Measurements from ENCODE around the gene SENP8.

SENP8 gene

DNA sequence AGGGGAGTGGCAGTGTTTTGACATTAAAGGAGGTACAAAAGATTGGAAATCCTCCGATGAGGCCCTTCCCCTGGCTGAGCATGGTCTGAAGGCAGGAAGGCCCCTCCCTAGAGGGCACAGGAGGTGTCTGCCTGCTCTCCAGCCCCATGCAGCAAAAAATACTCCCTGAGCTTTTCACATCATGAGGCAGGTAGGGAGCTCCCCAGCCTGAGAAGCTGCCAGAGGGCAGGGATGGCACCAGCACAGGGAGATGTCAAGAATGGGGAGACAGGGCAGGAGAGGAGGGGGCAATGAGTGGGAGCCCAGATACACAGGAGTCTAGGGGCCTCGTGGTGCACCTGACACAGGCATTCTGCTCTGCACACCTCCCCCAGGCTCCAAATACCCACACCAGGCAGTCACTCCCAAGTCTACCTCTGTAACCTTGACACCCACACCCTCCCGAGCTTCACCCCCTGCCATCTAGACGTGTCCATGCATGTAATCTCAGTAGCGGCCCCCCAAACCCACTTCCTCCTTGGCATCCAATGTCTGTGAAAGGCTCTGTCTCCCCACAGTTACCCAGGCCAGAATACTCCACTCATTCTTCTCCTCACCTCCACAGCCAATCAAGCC, 56.5 kb downstream of the SENP8 start:
- DNase-seq (ENCODE audit: low read depth in 2 of 3, low spot score in 1 of 3), result no peak

DNA sequence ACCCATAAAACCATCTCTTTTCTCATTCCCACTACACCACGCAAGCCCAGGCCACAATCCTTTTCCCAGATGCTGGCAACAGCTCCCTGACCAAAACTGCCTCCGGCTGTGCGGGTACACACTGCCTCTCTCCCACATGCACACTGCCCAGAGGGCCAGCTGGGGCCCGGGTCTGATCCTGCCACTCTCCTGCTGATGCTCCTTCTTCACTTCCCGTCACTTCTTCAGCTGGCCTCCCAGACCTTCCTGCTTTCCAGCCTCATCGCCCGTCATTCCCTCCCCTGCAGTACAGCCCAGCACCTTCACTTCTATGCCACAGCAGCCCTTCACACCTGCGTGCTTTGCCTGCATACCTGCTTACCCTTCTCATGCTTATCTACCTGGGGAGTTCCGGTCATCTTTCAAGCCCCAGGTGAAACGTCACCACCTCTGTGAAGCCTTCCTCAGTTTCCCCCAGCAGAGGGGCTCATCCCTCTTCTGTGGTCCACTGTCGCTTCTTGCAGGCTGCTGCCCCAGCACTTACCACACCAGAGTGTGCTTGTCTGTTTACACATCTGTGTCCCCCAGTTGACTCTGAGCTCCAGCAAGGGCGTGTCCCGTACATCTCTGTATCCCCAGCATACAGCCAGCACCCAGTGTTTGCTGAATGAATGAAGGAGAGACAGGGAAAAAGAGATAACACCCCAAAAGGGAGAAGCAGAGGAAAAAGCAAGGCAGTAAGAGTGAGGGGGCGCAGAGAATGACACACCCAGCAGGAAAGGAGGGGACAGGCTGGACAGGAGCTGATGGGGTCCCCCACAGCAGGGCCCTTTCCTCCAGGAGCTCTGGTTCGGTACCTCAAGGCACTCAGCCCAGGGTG, 57.2 kb downstream of the SENP8 start:
- no peak for DNase-seq (ENCODE audit: low read depth in 2 of 3, low spot score in 1 of 3)

DNA sequence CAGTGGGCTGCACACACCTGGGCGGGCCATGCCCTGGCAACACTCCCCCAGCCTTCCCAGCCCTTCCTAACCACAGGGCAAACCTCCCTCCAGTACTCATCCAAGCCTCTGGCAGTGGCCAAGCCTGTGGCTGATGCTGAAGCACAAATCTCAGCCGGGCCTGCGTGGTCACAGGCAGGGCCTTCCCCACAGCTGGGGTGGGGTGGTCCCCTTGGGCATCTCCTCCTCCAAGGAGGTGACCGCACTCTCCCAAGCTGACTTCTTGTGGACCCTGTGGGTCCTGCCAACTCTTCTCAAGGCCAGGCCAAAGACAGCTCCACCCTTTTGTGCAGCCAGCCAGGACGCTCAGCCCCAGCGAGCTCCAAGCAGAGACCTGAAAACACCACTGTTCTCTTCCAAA, 58.0 kb downstream of the SENP8 start:
- no peak for DNase-seq (ENCODE audit: low read depth in 2 of 3, low spot score in 1 of 3)

DNA sequence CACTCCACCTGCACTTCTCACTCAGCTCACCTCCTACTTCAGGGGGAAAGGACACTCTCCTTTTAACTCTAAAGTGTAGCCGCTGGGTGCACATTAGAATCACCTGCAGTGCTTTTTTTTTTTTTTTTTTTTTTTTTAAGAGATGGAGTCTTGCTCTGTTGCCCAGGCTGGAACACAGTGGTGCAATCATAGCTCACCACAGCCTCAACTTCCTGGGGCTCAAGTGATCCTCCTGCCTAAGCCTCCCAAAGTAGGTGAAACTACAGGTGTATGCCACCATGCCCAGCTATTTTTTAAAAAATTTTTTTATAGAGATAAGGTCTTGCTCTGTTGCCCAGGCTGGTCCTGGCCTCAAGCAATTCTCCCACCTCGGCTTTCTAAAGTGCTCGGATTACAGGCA, 58.5 kb downstream of the SENP8 start:
- no peak for DNase-seq (ENCODE audit: low read depth in 2 of 3, low spot score in 1 of 3)

DNA sequence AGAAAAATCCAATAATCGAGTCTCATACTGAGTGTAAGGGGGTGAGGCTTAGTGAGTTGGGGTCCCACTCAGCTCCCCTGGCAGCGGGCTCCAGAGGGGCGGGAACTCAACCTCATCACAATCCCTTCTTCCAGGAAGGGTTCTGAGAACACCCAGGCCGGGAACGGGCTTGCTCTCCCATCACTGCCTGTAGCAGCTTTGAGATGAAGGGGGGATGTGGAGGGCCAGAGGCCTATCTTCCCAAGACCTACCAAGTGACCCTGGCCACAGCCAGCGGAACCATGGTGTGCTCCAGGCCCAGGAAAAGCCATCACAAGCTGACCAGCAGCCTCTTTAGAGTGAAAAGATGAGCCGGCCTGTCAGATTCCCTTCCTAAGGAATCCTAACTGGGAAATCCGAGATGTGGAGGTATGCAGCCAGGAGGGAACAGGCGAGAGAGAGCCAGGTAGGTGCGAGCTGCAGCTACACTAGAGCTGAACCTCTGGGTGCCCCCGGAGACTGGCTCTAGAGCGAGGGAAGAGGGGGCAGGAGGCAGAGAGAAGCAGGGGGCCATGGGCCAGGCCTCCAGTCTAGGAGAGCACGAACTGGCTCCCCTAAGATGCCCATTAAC, 60.9 kb downstream of the SENP8 start:
- no peak for DNase-seq (ENCODE audit: low read depth in 2 of 3, low spot score in 1 of 3)

DNA sequence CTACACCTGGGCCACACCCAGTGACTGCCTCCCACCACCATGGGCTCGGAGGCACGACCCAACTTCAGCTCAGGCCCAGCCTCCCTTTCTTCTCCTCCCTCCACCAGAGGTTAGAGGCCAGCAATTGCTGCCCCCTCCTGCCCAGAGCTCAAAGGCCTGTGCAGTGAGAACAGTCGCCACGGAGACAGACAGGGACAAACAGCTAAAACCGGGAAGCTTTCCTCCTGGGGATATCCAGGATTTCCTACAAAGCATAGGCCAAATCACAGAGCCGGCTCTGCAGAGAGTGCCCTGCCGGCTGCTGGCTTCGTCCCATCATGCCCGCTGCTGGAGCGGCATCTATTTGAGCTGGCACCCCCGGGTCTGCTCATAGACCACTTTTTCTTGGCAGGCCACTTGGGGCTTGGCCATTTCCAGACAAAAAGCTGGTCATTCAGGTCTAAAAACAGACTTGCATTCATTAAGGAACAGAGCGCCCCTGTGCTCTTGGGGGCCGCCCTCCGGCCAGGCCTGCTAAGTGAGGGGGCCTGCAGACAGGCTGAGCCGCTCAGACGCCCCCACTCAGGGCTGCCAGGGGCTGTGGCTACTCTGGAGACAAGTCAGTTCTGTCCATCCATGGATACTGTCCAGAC, 61.9 kb downstream of the SENP8 start:
- no peak for DNase-seq (ENCODE audit: low read depth in 2 of 3, low spot score in 1 of 3)

DNA sequence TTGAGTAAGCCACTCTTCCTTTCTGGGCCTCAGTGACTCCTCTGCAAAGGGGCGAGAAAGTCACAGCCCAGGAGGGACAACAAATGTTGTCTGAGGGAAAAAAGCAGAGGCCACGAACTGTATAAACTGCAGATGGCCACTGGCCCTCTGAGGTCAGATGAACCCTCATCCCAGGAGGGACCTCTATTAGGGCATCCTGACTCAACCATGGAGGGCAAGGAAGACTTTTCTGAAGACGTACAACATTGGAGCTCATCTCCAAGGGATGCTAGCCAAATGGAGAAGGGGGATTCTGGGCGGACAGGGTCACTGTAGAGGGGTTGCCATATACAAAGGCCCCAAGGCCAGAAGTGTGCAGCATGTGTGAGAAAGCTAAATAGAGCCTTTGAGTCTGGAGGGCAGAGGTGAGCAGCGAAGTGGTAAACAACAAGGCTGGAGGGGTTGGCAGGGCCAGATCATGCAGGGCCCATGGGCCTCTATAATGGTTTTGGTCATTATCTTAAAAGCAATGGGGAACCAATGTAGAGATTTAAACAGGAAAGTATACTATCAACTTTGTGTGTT, 62.6 kb downstream of the SENP8 start:
- no peak for DNase-seq (ENCODE audit: low read depth in 2 of 3, low spot score in 1 of 3)

DNA sequence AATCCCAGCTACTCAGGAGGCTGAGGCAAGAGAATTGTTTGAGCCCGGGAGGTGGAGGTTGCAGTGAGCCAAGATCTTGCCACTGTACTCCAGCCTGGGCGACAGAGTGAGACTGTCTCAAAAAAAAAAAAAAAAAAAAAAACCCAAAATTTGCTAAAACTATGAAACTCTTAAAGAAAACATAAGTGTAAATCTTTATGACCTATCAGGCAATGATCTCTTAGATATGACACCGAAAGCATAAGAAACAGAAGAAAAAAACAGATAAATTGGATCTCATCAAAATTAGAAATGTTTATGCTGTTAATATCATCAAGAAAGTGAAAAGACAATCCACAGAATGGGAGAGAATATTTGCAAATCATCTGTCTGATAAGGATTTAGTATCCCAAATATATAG, 64.0 kb downstream of the SENP8 start:
- DNase-seq (ENCODE audit: low read depth in 2 of 3, low spot score in 1 of 3), result no peak

DNA sequence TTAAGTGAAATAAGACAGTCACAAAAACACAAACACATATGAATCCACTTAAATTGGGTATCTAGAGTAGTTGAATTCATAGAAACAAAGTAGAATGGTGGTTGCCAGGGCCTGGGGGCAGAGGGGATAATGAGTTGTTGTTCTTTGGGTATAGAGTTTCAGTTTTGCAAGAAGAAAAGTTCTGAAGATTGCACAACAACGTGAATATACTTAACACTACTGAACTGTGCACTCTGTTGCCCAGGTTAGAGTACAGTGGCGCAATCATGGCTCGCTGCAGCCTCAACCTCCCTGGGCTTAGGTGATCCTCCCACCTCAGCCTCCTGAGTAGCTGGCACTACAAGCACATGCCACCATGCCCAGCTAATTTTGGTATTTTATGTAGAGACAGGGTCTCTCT, 64.5 kb downstream of the SENP8 start:
- DNase-seq (ENCODE audit: low read depth in 2 of 3, low spot score in 1 of 3), result no peak

DNA sequence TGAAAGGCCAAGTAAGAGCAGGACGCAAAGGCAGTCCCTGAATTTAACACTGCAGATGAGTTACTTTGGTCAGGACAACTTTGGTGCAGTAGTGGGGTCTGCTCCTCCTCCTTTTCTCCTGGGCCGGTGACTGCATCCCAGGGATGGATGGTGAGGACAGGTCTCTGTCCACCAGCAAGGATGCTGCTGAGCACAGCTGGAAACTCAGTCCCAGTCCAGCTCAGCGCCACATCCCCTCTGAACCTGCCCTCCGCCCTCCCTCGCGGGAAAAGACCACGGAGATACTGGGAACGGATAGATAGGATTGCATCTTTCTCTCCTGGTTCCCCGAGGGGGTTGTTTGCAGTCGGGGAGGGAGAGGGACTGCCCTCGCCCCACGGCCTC, 65.6 kb downstream of the SENP8 start:
- no peak for DNase-seq (ENCODE audit: low read depth in 2 of 3, low spot score in 1 of 3)

DNA sequence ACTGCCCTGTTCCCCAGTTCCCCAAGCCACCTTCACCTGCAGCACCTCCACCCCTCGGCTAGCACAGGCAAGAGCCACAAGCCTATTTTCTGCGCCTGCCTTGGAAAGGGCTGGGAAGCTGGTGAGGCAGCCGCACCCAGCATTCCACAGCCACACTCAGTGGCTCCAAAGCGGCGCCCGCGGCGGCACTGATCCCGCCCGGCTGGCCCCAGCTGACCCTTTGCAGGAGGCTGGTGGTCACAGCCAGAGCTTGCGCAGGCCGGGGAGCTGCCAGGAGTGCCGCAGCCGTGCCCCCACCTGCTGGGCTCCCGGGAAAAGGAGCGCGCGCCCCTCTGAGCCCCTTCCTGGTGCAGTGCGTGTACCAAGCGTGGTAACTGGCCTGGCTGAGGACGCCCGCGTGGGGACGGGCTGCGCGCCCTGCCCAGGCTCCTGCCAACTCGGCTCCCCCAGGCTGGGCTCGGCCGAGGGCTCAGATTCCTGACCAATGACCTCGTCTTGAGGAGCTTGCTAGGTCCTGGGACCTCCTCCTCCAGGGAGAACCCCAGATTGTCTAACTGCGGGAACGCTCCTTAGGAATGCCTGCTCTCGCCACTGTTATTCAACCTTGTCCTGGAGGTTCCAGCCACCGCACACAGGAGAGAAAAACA, 66.1 kb downstream of the SENP8 start:
- no peak for DNase-seq (ENCODE audit: low read depth in 2 of 3, low spot score in 1 of 3)

DNA sequence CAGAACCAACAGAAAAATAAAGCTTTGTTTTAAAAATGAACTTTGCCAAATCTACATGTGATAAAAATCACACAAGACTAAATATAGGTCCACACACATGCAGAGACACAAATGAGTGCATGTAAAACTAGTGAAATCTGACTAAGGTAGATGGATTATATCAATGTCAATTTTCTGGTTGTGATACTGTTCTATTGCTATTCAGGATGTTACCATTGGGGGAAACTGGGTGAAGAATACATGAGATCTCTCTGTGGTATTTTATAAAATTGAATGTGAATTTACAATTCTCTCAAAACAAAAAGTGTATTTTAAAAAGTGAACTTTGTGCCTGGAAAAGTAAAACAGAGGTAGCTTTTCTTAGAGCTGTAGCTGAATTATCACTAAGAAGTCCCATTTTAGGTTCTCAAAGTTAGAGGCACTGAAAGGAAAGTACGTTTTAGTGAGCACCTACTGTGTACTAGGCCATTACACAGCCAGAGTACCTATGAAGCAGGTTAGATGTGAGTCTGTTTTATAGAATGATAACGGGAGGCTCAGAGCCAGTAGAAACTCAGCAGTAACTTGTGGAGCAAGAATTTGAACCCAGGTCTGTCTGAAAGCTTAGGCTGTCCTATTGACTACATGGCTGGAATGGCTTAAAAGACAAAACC, 71.2 kb downstream of the SENP8 start:
- DNase-seq (ENCODE audit: low read depth in 2 of 3, low spot score in 1 of 3), result no peak

DNA sequence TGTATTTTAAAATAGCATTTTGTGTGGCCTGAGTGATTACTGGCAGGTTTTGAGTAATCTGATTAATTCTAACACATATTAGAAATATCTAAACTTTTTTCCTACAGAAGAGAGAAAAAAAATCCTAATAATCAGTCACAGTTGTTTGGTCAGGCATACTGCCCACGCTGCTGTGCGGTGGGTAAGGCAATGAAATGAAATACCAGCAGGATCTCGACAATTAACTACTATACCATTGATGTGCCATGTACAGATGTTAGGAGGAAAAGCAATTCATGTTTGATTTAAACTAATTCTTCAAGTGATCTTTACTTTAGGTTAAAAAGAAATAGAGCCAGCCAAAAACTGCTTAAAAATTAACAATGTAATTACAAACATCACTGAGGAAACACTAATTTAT, 74.2 kb downstream of the SENP8 start:
- no peak for DNase-seq (ENCODE audit: low read depth in 2 of 3, low spot score in 1 of 3)
